Fibroblast of lung (primary cell): Measurements from ENCODE around the gene NUDT3.

Source experiments
- CTCF ChIP-seq, 2 donors: IDR thresholded peaks in 1 of 2; conservative IDR thresholded peaks in 1 of 2; 1 replicate in 1 of 2; 2 replicates in 1 of 2; pipeline ENCODE4 v1.5.1; 2011 to 2012; ENCODE audit warnings: low read length in 2 of 2, control low read depth in 1 of 2, inconsistent platforms in 1 of 2, low read depth in 1 of 2, mild to moderate bottlenecking in 1 of 2
- EZH2 ChIP-seq: IDR thresholded peaks from 2 replicates; pipeline ENCODE4 v1.5.1; 2012; ENCODE audit warnings: low read length, control low read depth, mild to moderate bottlenecking; ENCODE audit errors: missing control alignments

- TF ChIP-seq CTCF (conservative IDR thresholded peaks at IDR 0.05 in 1 of 2, IDR thresholded peaks at IDR 0.05 in 1 of 2; ENCODE audit: low read depth in 1 of 2, low read length in 2 of 2) (no peak), EZH2 (no peak)
These were observed 33.3 kb upstream of the NUDT3 start, which contains the start of gene RPS10 for GRCh38 chr6:34425498-34426410.
